Heart left ventricle (tissue), 16 donors: ENCODE measurements around the gene GAP43. TPM values are rescaled to one million over a fixed set of nuclear protein-coding genes. Genes with fewer than 3 reads are reported as not detected.
A peak's percentile ranks its signal among the peaks of the same experiment; 100 is the strongest.

Experiments
- ATAC-seq, 4 donors: fragments of 200-7000 bp; cut with Tn5 transposase; one replicate each; pipeline ENCODE4 v1.9.1; 2020 to 2022; ENCODE audit warnings: moderate library complexity in 4 of 4, mild to moderate bottlenecking in 3 of 4, moderate number of reproducible peaks in 1 of 4
- DNase-seq, 5 donors: peaks; one replicate each; pipeline ENCODE4 v3.0.0-alpha.2; 2020
- H3K27ac ChIP-seq, 12 donors: fragments of 200-600 bp; sonication (generic) in 4 of 12; one replicate each; pipeline versions ENCODE4 v1.5.0 to v1.8.0; 2016 to 2022; ENCODE audit warnings: mild to moderate bottlenecking in 2 of 12
- H3K27me3 ChIP-seq, 9 donors: fragments of 200-600 bp; sonication (generic) in 2 of 9; one replicate each; pipeline versions ENCODE4 v1.5.1 to v1.8.0; 2016 to 2022; ENCODE audit warnings: mild to moderate bottlenecking in 3 of 9
- H3K36me3 ChIP-seq, 9 donors: fragments of 200-600 bp; sonication (generic) in 2 of 9; one replicate each; pipeline versions ENCODE4 v1.5.0 to v1.8.0; 2018 to 2022; ENCODE audit warnings: mild to moderate bottlenecking in 2 of 9
- H3K4me1 ChIP-seq, 12 donors: fragments of 200-600 bp; sonication (generic) in 4 of 12; one replicate each; pipeline versions ENCODE4 v1.5.0 to v1.8.0; 2016 to 2022; ENCODE audit warnings: mild to moderate bottlenecking in 3 of 12
- H3K4me3 ChIP-seq, 12 donors: fragments of 200-600 bp; sonication (generic) in 4 of 12; one replicate each; pipeline versions ENCODE4 v1.5.0 to v1.8.0; 2017 to 2022; ENCODE audit warnings: mild to moderate bottlenecking in 9 of 12, moderate library complexity in 4 of 12
- H3K9me3 ChIP-seq, 12 donors: fragments of 200-600 bp; sonication (generic) in 4 of 12; one replicate each; pipeline versions ENCODE4 v1.5.0 to v1.8.0; 2016 to 2022; ENCODE audit warnings: mild to moderate bottlenecking in 1 of 12
- CTCF ChIP-seq, 12 donors: fragments of 200-600 bp; sonication (generic) in 4 of 12; IDR thresholded peaks; one replicate each; pipeline versions ENCODE4 v1.5.0 to v1.8.0; 2018 to 2022; ENCODE audit warnings: antibody characterized with exemption in 12 of 12, mild to moderate bottlenecking in 5 of 12
- POLR2A ChIP-seq, 2 donors: fragments of 450-650 bp; IDR thresholded peaks; one replicate each; pipeline ENCODE4 v1.6.1; 2017; ENCODE audit warnings: antibody characterized with exemption in 2 of 2, mild to moderate bottlenecking in 2 of 2, moderate library complexity in 2 of 2
- WGBS, 4 donors: extraction: QIAGEN DNeasy Blood & Tissue Kit in 2 of 4; methylation state at CpG; one replicate each; pipeline versions ENCODE4 v1.1.5 to v1.1.7; 2013 to 2018; 5-methylcytosine and 5-hydroxymethylcytosine counted together
- intact Hi-C, 10 donors: fragments of 100-400 bp; cut with DNase I; formaldehyde crosslinking; loops; one replicate each; pipeline versions ENCODE4 v1.11.1 to v1.14.2; 2022
- polyA plus RNA-seq, 2 donors: library from polyadenylated mRNA; stranded (reverse); fragments of 200-250 nt; gene quantifications; one replicate each; pipeline ENCODE4 v1.2.3, GENCODE V29; 2013
- total RNA-seq, 9 donors: library from RNA; depleted of rRNA in 2 of 9; stranded (reverse); fragments of >200 nt in 2 of 9; fragmentation: NEBNext Ultra II Directional in 3 of 9; extraction: Animal tissue kit (Norgen Biotek cat#: 25700) in 3 of 9; gene quantifications; one replicate each; pipeline versions ENCODE4 v1.1.0 to v1.2.4, GENCODE V29; 2016 to 2023
- donor health status: ischemic (EF 13 %, LVEDD 7.1; RV severe dilation, severe dysfunction).
- donor health status: healthy with polysubstance abuse.
- donor health status: DM: no; HTN: yes; CAD: no.
- donor health status: DM: no; HTN: no; CAD: no.
- donor health status: ischemic (EF 25% LVEDD 6.9; RV normal size, moderate dysfunction).
- donor health status: ischemic (EF 25% LVEDD 5.7; RV mildly dilated, moderate dysfunction).
- donor health status: healthy.
- donor health status: DM: yes; HTN: yes; CAD: no.
- donor health status: ischemic (EF 35%, LVEDD 5.7; RV mildly dilated, moderate dysfunction).
- donor health status: nonischemic (EF 11% LVEDD 7.7; RV severe dilation, severe dysfunction).
- donor health status: DM: yes; HTN: yes; CAD: no.
- donor health status: PGD.
- donor health status: ischemic (EF 29% LVEDD 5.4; RV normal size, mild dysfunction).
- donor health status: nonischemic (EF 23%, LVEDD 6.1; RV moderate dilation, normal function).

Gene GAP43
- total and polyA plus RNA-seq, 11 donors = 0.11 to 4.7 (median 1.2) TPM; not detected in 1

GRCh38 chr3:115688418-115688817 lies 65.1 kb downstream of the GAP43 start:
- 92 to 95% (median 94%) methylated on average over 7 of the region's 7 CpGs for WGBS, 4 donors
- intact Hi-C loops = no loop called here
- H3K27me3 ChIP-seq = no peaks in the 10 kb centered on the region
- DNase-seq = no peak
- H3K9me3 ChIP-seq = no peaks in the 10 kb centered on the region
- ATAC-seq = no peak
- no peaks in the 10 kb centered on the region for H3K36me3 ChIP-seq
- H3K4me1 ChIP-seq = peaks cover 0 to 14% (median 0%) of the 10 kb centered on the region in 12 donors
- no peak for TF ChIP-seq POLR2A (IDR thresholded peaks at IDR 0.05)
- TF ChIP-seq CTCF (IDR thresholded peaks at IDR 0.05) = no peak
- H3K27ac ChIP-seq = no peak overlapping the region
- no peak overlapping the region for H3K4me3 ChIP-seq

GRCh38 chr3:115689928-115690327 lies 66.6 kb downstream of the GAP43 start:
- ATAC-seq (no peak), DNase-seq (no peak)
- Histone ChIP-seq H3K9me3 (no peaks in the 10 kb centered on the region), H3K4me1 (peaks cover 0 to 14% (median 0%) of the 10 kb centered on the region in 12 donors), H3K27me3 (no peaks in the 10 kb centered on the region), H3K27ac (no peak overlapping the region), H3K4me3 (no peak overlapping the region), H3K36me3 (no peaks in the 10 kb centered on the region)
- TF ChIP-seq CTCF (IDR thresholded peaks at IDR 0.05) = no peak
- no peak for TF ChIP-seq POLR2A (IDR thresholded peaks at IDR 0.05)
- 90 to 95% (median 93%) methylated on average over 5 of the region's 5 CpGs for WGBS, 4 donors
- intact Hi-C loops = loop anchor here in 7 of 10 donors (5.0 to 10.0 kb wide), 7 partner anchors 92 to 1305 kb away; no protein-coding TSS in a partner anchor

- intact Hi-C loops = loop anchor here (1.0 to 10.0 kb wide), 13 partner anchors 33 to 1307 kb away; no protein-coding TSS in a partner anchor
- Histone ChIP-seq H3K27me3 (no peaks in the 10 kb centered on the region), H3K4me3 (no peak overlapping the region), H3K27ac (peak overlapping the region in 1 of 12 donors; percentile 61), H3K4me1 (peaks cover 0 to 14% (median 0%) of the 10 kb centered on the region in 12 donors), H3K9me3 (no peaks in the 10 kb centered on the region), H3K36me3 (no peaks in the 10 kb centered on the region)
- ATAC-seq (peak in 3 of 4 donors; percentile 20 to 59 (median 50)), DNase-seq (no peak)
- TF ChIP-seq POLR2A (IDR thresholded peaks at IDR 0.05) (no peak), CTCF (IDR thresholded peaks at IDR 0.05) (no peak)
- 65 to 66% (median 65%) methylated on average over 4 of the region's 4 CpGs for WGBS, 4 donors
Measured at GRCh38 chr3:115691964-115692363, 68.7 kb downstream of the GAP43 start.

- intact Hi-C loops = loop anchor here (1.0 to 10.0 kb wide), 15 partner anchors 34 to 1308 kb away; no protein-coding TSS in a partner anchor
Measured at GRCh38 chr3:115692887-115693524, 69.7 kb downstream of the GAP43 start.

More at GRCh38 chr3:115692887-115693524, 69.7 kb downstream of the GAP43 start:
- Histone ChIP-seq H3K27me3 (no peaks in the 10 kb centered on the region), H3K36me3 (no peaks in the 10 kb centered on the region), H3K9me3 (no peaks in the 10 kb centered on the region), H3K27ac (peak overlapping the region in 1 of 12 donors; percentile 61), H3K4me1 (peaks cover 0 to 14% (median 0%) of the 10 kb centered on the region in 12 donors), H3K4me3 (no peak overlapping the region)
- DNase-seq (peak; percentile 66 to 75 (median 71)), ATAC-seq (peak; percentile 80 to 98 (median 96))
- 17 to 24% (median 22%) methylated on average over 8 of the region's 8 CpGs for WGBS, 4 donors
- TF ChIP-seq POLR2A (IDR thresholded peaks at IDR 0.05) (no peak), CTCF (IDR thresholded peaks at IDR 0.05) (peak; percentile 69 to 92 (median 83))
